Panc1 (cell line): ENCODE data around the gene VIPR2. TPM values are rescaled to one million over a fixed set of nuclear protein-coding genes. Genes with fewer than 3 reads are reported as not detected.
"Not testable (repeated sequence)": the region's sequence is repeated elsewhere in the genome, so short reads cannot be mapped to it uniquely, and the experiment has no call there.

Experiments
- ATAC-seq: fragments of 200-7000 bp; cut with Tn5 transposase; 2 replicates; pipeline ENCODE4 v1.9.1; 2020; ENCODE audit warnings: mild to moderate bottlenecking, moderate library complexity
- BruUV-seq: library from RNA; stranded (reverse); fragments of 400-500 nt; replicated peaks from 2 replicates; lab custom pipeline; 2021; lab: Mats Ljungman, UMichigan
- CTCF ChIA-PET: fragments of 300-600 bp; sonication (Branson Sonifier 250); formaldehyde crosslinking; loops from one replicate; lab custom pipeline; 2022; ENCODE audit warnings: antibody characterized with exemption; lab: Charles Lee
- POLR2A ChIA-PET: fragments of 300-600 bp; sonication (Branson Sonifier 250); formaldehyde crosslinking; loops from one replicate; lab custom pipeline; 2022; ENCODE audit warnings: antibody characterized with exemption; lab: Charles Lee
- DNase-seq: peaks from one replicate; pipeline ENCODE4 v3.0.0-alpha.2; 2010; ENCODE audit warnings: low read depth, low spot score
- H3K27ac ChIP-seq: 2 replicates; pipeline ENCODE4 v1.5.1; 2011; ENCODE audit warnings: mild to moderate bottlenecking, low read length, inconsistent platforms
- H3K27me3 ChIP-seq: fragments of 200-500 bp; sonication (Bioruptor generic); 2 replicates; pipeline ENCODE4 v1.6.0; 2014; ENCODE audit warnings: low read length, inconsistent platforms; ENCODE audit not compliant: control insufficient read depth, insufficient read depth
- H3K36me3 ChIP-seq: fragments of 200-500 bp; sonication (Bioruptor generic); 2 replicates; pipeline ENCODE4 v1.5.1; 2014; ENCODE audit warnings: inconsistent platforms, mild to moderate bottlenecking, low read length, moderate library complexity; ENCODE audit not compliant: control insufficient read depth, insufficient read depth
- H3K4me1 ChIP-seq: 2 replicates; pipeline ENCODE4 v1.5.1; 2011; ENCODE audit warnings: inconsistent platforms, mild to moderate bottlenecking, low read length, moderate library complexity; ENCODE audit not compliant: control insufficient read depth, insufficient read depth
- H3K4me3 ChIP-seq, 2 experiments: 2 replicates each; pipeline ENCODE4 v1.5.1; 2011 to 2012; ENCODE audit warnings: low read depth in 2 of 2, low read length in 2 of 2, mild to moderate bottlenecking in 2 of 2, inconsistent platforms in 1 of 2, moderate library complexity in 1 of 2
- H3K9me3 ChIP-seq: fragments of 200-500 bp; sonication (Bioruptor generic); 2 replicates; pipeline ENCODE4 v1.5.1; 2014; ENCODE audit warnings: low read depth, mild to moderate bottlenecking, inconsistent platforms, low read length, moderate library complexity; ENCODE audit not compliant: control insufficient read depth, insufficient read depth
- POLR2AphosphoS5 ChIP-seq: IDR thresholded peaks from 2 replicates; pipeline ENCODE4 v1.6.1; 2012; ENCODE audit warnings: mild to moderate bottlenecking, low read depth, low read length, moderate library complexity
- REST ChIP-seq, 2 experiments: IDR thresholded peaks; 2 replicates each; pipeline ENCODE4 v1.6.1; 2011 to 2012; ENCODE audit warnings: low read depth in 2 of 2, control low read depth in 1 of 2, low read length in 1 of 2, mild to moderate bottlenecking in 1 of 2, moderate library complexity in 1 of 2; ENCODE audit not compliant: insufficient read depth in 1 of 2
- SIN3A ChIP-seq: IDR thresholded peaks from 2 replicates; pipeline ENCODE4 v1.6.1; 2012; ENCODE audit warnings: low read depth, mild to moderate bottlenecking, low read length, moderate library complexity, borderline replicate concordance; ENCODE audit not compliant: insufficient read depth
- TCF7L2 ChIP-seq: IDR thresholded peaks from 2 replicates; pipeline ENCODE4 v1.6.1; 2011; ENCODE audit warnings: mild to moderate bottlenecking, low read depth, low read length, inconsistent platforms
- in situ Hi-C: cut with HindIII; loops from 2 replicates; pipeline ENCODE4 v1.10.0; 2016; ENCODE audit warnings: low sequenced_read_pairs, low pct_unique_long_range_greater_than_20kb
- intact Hi-C: fragments of 100-400 bp; cut with micrococcal nuclease; formaldehyde crosslinking; loops from one replicate; pipeline ENCODE4 v1.10.0; 2022; ENCODE audit not compliant: unreplicated experiment
- total RNA-seq: library from RNA; stranded (reverse); gene quantifications from one replicate; pipeline ENCODE4 v1.2.1, GENCODE V29; 2021; ENCODE audit not compliant: unreplicated experiment
- TF ChIP-seq, protein P1 (sequence below): fragments of 450-650 bp; IDR thresholded peaks from 2 replicates; pipeline ENCODE4 v1.5.1; 2017; ENCODE audit warnings: mild to moderate bottlenecking

The VIPR2 gene
- total RNA-seq, 1 experiment from 2014 or later, result not detected

GRCh38 chr7:159103382-159104187, 41.1 kb downstream of the VIPR2 start:
- Histone ChIP-seq H3K9me3 (no peaks in the 10 kb centered on the region), H3K36me3 (no peaks in the 10 kb centered on the region), H3K4me3 (no peak overlapping the region), H3K4me1 (no peaks in the 10 kb centered on the region), H3K27ac (no peak overlapping the region), H3K27me3 (no peaks in the 10 kb centered on the region; the same call in 1 of the 2 replicates)
- DNase-seq, result no peak
- in situ Hi-C loops (no loop called here), intact Hi-C loops (no loop called here)
- BruUV-seq, result no TSS peak
- no peak for TF ChIP-seq SIN3A
- no peak for TF ChIP-seq REST (IDR thresholded peaks at IDR 0.05; ENCODE audit: insufficient read depth in 1 of 2, low read depth in 2 of 2, low read length in 1 of 2)
- no peak for TF ChIP-seq TCF7L2
- TF ChIP-seq POLR2AphosphoS5, result no peak
- TF ChIP-seq, protein P1, sequence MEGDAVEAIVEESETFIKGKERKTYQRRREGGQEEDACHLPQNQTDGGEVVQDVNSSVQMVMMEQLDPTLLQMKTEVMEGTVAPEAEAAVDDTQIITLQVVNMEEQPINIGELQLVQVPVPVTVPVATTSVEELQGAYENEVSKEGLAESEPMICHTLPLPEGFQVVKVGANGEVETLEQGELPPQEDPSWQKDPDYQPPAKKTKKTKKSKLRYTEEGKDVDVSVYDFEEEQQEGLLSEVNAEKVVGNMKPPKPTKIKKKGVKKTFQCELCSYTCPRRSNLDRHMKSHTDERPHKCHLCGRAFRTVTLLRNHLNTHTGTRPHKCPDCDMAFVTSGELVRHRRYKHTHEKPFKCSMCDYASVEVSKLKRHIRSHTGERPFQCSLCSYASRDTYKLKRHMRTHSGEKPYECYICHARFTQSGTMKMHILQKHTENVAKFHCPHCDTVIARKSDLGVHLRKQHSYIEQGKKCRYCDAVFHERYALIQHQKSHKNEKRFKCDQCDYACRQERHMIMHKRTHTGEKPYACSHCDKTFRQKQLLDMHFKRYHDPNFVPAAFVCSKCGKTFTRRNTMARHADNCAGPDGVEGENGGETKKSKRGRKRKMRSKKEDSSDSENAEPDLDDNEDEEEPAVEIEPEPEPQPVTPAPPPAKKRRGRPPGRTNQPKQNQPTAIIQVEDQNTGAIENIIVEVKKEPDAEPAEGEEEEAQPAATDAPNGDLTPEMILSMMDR, result no peak
- POLR2A ChIA-PET, result no interaction called here
- no peak for ATAC-seq
- CTCF ChIA-PET, result no interaction called here

DNA sequence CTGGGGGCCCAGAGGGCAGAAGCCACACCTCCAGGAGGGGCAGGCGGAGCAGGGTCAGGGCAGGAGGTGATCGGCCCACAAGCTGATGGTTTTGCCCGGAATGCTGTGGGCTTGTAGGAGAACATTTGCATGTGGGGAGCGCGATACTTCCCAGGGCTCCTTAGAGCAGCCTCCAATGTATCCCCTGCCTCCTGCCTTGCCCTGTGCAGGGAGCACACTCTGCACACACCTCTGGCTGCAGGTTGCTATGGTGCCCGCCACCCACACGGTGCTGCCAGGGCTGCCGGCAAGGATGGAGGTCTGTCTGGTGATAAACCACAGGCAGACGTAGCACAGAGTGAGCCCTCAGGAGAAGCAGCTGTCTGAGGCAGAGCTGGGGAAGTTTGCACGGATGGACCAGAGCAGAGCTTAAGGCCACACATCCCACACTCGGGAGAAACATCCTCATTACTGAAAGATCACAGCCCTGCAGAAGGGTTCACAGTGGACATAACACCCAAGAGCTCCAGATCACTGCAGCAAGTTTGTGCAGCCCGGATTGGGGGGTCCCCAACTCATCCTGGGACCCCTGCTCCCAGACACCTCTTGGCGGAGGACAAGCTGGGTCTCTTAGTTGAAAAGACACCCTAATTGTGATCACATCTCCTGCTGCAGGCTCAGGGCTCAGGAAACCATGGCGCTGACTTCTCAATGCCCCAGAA, 41.8 kb downstream of the VIPR2 start:
- no TSS peak for BruUV-seq
- POLR2A ChIA-PET, result no interaction called here
- Histone ChIP-seq H3K27me3 (no peaks in the 10 kb centered on the region; the same call in 1 of the 2 replicates), H3K27ac (no peak overlapping the region), H3K4me1 (no peaks in the 10 kb centered on the region), H3K36me3 (no peaks in the 10 kb centered on the region), H3K4me3 (no peak overlapping the region), H3K9me3 (no peaks in the 10 kb centered on the region)
- in situ Hi-C loops (no loop called here), intact Hi-C loops (no loop called here)
- TF ChIP-seq TCF7L2, result no peak
- TF ChIP-seq, protein P1, result no peak
- no peak for TF ChIP-seq SIN3A
- no peak for TF ChIP-seq POLR2AphosphoS5
- no peak for TF ChIP-seq REST (IDR thresholded peaks at IDR 0.05; ENCODE audit: insufficient read depth in 1 of 2, low read depth in 2 of 2, low read length in 1 of 2)
- CTCF ChIA-PET, result no interaction called here
- ATAC-seq (no peak), DNase-seq (no peak)

DNA sequence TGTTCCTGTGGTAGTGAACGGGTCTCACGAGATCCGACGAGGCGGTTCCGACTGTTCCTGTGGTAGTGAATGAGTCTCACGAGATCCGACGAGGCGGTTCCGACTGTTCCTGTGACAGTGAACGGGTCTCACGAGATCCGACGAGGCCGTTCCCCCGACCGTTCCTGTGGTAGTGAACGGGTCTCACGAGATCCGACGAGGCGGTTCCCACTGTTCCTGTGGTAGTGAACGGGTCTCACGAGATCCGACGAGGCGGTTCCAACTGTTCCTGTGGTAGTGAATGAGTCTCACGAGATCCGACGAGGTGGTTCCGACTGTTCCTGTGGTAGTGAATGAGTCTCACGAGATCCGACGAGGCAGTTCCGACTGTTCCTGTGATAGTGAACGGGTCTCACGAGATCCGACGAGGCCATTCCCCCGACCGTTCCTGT, 43.0 kb downstream of the VIPR2 start:
- H3K4me3 ChIP-seq, H3K27me3 ChIP-seq, POLR2A ChIA-PET, in situ Hi-C loops, H3K4me1 ChIP-seq, CTCF ChIA-PET, intact Hi-C loops, H3K27ac ChIP-seq, BruUV-seq, H3K9me3 ChIP-seq, ATAC-seq, H3K36me3 ChIP-seq, DNase-seq: not testable (repeated sequence)
